ENCODE results near the gene HSD17B13. TPM values are rescaled to one million over a fixed set of nuclear protein-coding genes. Genes with fewer than 3 reads are reported as not detected.

HSD17B13 gene
- total RNA-seq (0.52 and 1.00 TPM in 2 replicates), polyA plus RNA-seq (0.30 and 0.81 TPM in 2 replicates)

- H2AFZ ChIP-seq = no peak within 1 kb of the TSS
- H3K9me2 ChIP-seq (replicated peaks; ENCODE audit: insufficient read depth) = no peaks in the 10 kb centered on the region
- no peaks in the 10 kb centered on the region for H3K9me3 ChIP-seq (ENCODE audit: low read depth)
- H3K4me1 ChIP-seq (ENCODE audit: insufficient read depth) = no peaks in the 10 kb centered on the region
- peak within 1 kb of the TSS; percentile 24 for H3K4me2 ChIP-seq
- H3K79me2 ChIP-seq = no peaks in the 10 kb centered on the region
- no peak for DNase-seq (ENCODE audit: low spot score)
- WGBS (ENCODE audit: low lambda C conversion rate, missing lambda C conversion rate) = 78% methylated on average over 2 of the region's 2 CpGs
- H3K4me3 ChIP-seq = no peak within 1 kb of the TSS
- peak within 1 kb of the TSS; percentile 33 for H3K27ac ChIP-seq
- H4K20me1 ChIP-seq (ENCODE audit: insufficient read depth, poor library complexity, severe bottlenecking) = no peaks in the 10 kb centered on the region
- TF ChIP-seq EZH2phosphoT487 (IDR thresholded peaks at IDR 0.05; ENCODE audit: low read depth, severe bottlenecking, unreplicated experiment) (no peak), CTCF (IDR thresholded peaks at IDR 0.05; ENCODE audit: poor library complexity) (no peak), EZH2 (IDR thresholded peaks at IDR 0.05; ENCODE audit: borderline replicate concordance) (no peak)
- H3K27me3 ChIP-seq = no peaks in the 10 kb centered on the region
- H3K36me3 ChIP-seq (replicated peaks; ENCODE audit: insufficient read depth, low read depth) = no peaks in the 10 kb centered on the region
Observed at GRCh38 chr4:87322754-87323153, at the start of gene HSD17B13. Gene HSD17B13, minus strand, starts transcription at chr4:87322882. Its CDS starts 41 bp downstream, at chr4:87322841.

GRCh38 chr4:87370068-87370467 is 47.4 kb upstream of the HSD17B13 start:
- H3K27me3 ChIP-seq = no peaks in the 10 kb centered on the region
- 95% methylated on average over 2 of the region's 2 CpGs for WGBS (ENCODE audit: low lambda C conversion rate, missing lambda C conversion rate)
- peaks cover 3% of the 10 kb centered on the region for H3K36me3 ChIP-seq (replicated peaks; ENCODE audit: insufficient read depth, low read depth)
- no peak overlapping the region for H3K4me2 ChIP-seq
- H3K4me3 ChIP-seq = no peak overlapping the region
- H4K20me1 ChIP-seq (ENCODE audit: insufficient read depth, poor library complexity, severe bottlenecking) = no peaks in the 10 kb centered on the region
- H3K4me1 ChIP-seq (ENCODE audit: insufficient read depth) = peaks cover 5% of the 10 kb centered on the region
- TF ChIP-seq CTCF (IDR thresholded peaks at IDR 0.05; ENCODE audit: poor library complexity) (no peak), EZH2 (IDR thresholded peaks at IDR 0.05; ENCODE audit: borderline replicate concordance) (no peak)
- no peak overlapping the region for H2AFZ ChIP-seq
- no peaks in the 10 kb centered on the region for H3K9me3 ChIP-seq (ENCODE audit: low read depth)
- no peaks in the 10 kb centered on the region for H3K9me2 ChIP-seq (replicated peaks; ENCODE audit: insufficient read depth)
- no peak overlapping the region for H3K27ac ChIP-seq
- no peak for DNase-seq (ENCODE audit: low spot score)
- H3K79me2 ChIP-seq = peaks cover 3% of the 10 kb centered on the region

GRCh38 chr4:87366521-87367162 is 44.0 kb upstream of the HSD17B13 start:
- TF ChIP-seq EZH2phosphoT487 (IDR thresholded peaks at IDR 0.05; ENCODE audit: low read depth, severe bottlenecking, unreplicated experiment) (no peak), CTCF (IDR thresholded peaks at IDR 0.05; ENCODE audit: poor library complexity) (no peak), EZH2 (IDR thresholded peaks at IDR 0.05; ENCODE audit: borderline replicate concordance) (no peak)
- Histone ChIP-seq H2AFZ (no peak overlapping the region), H3K9me3 (ENCODE audit: low read depth) (no peaks in the 10 kb centered on the region), H3K36me3 (replicated peaks; ENCODE audit: insufficient read depth, low read depth) (peaks cover 3% of the 10 kb centered on the region), H3K79me2 (peaks cover 3% of the 10 kb centered on the region), H4K20me1 (ENCODE audit: insufficient read depth, poor library complexity, severe bottlenecking) (no peaks in the 10 kb centered on the region), H3K27me3 (no peaks in the 10 kb centered on the region), H3K4me3 (no peak overlapping the region), H3K9me2 (replicated peaks; ENCODE audit: insufficient read depth) (no peaks in the 10 kb centered on the region), H3K4me1 (ENCODE audit: insufficient read depth) (peaks cover 5% of the 10 kb centered on the region), H3K4me2 (no peak overlapping the region), H3K27ac (no peak overlapping the region)
- DNase-seq (ENCODE audit: low spot score) = no peak
- 72% methylated on average over 2 of the region's 2 CpGs for WGBS (ENCODE audit: low lambda C conversion rate, missing lambda C conversion rate)

Measured in hepatocyte (in vitro differentiated cells).